Fibroblast of skin of abdomen (primary cell): Measurements from ENCODE around the gene TMEM130.
"Not testable (repeated sequence)": the region's sequence is repeated elsewhere in the genome, so short reads cannot be mapped to it uniquely, and the experiment has no call there.

ENCODE experiments used
- DNase-seq: peaks from one replicate; pipeline ENCODE4 v3.0.0-alpha.2; 2013

Gene TMEM130

GRCh38 chr7:98877692-98878364 lies 8.0 kb upstream of the TMEM130 start:
- DNase-seq: no peak

- no peak for DNase-seq
Observed at GRCh38 chr7:98877146-98877545, 7.3 kb upstream of the TMEM130 start.

- DNase-seq: no peak
Observed at GRCh38 chr7:98875501-98875900, 5.7 kb upstream of the TMEM130 start.

GRCh38 chr7:98874942-98875341 lies 5.1 kb upstream of the TMEM130 start:
- no peak for DNase-seq

- DNase-seq: not testable (repeated sequence)
Observed at GRCh38 chr7:98873610-98874009, 3.8 kb upstream of the TMEM130 start.

- DNase-seq: peak; percentile 16
Observed at GRCh38 chr7:98872328-98872924, 2.6 kb upstream of the TMEM130 start.

GRCh38 chr7:98870807-98871491 lies 1.1 kb upstream of the TMEM130 start:
- no peak for DNase-seq

GRCh38 chr7:98870121-98870651 lies 372 bp upstream of the TMEM130 start:
- DNase-seq: peak; percentile 68

- DNase-seq: no peak
Observed at GRCh38 chr7:98869027-98869596, 702 bp downstream of the TMEM130 start.

GRCh38 chr7:98868450-98868849 lies 1.4 kb downstream of the TMEM130 start:
- no peak for DNase-seq

- no peak for DNase-seq
Observed at GRCh38 chr7:98866765-98867164, 3.0 kb downstream of the TMEM130 start.

- no peak for DNase-seq
Observed at GRCh38 chr7:98866351-98866750, 3.5 kb downstream of the TMEM130 start.

- no peak for DNase-seq
Observed at GRCh38 chr7:98864731-98865453, 4.9 kb downstream of the TMEM130 start.

GRCh38 chr7:98863601-98864000 lies 6.2 kb downstream of the TMEM130 start:
- no peak for DNase-seq

- DNase-seq: no peak
Observed at GRCh38 chr7:98862716-98863420, 6.9 kb downstream of the TMEM130 start.

GRCh38 chr7:98862203-98862602 lies 7.6 kb downstream of the TMEM130 start:
- DNase-seq: no peak

GRCh38 chr7:98860071-98860470 lies 9.7 kb downstream of the TMEM130 start:
- DNase-seq: no peak

GRCh38 chr7:98855610-98856422 lies 14.0 kb downstream of the TMEM130 start:
- DNase-seq: peak; percentile 80

- peak; percentile 84 for DNase-seq
Observed at GRCh38 chr7:98852826-98853225, 17.0 kb downstream of the TMEM130 start.

- DNase-seq: no peak
Observed at GRCh38 chr7:98848918-98849317, 20.9 kb downstream of the TMEM130 start.

GRCh38 chr7:98842552-98842951 lies 27.3 kb downstream of the TMEM130 start:
- DNase-seq: not testable (repeated sequence)
